Panc1 (cell line): ENCODE results near the gene EYS.

Source experiments
- POLR2AphosphoS5 ChIP-seq: IDR thresholded peaks from 2 replicates; pipeline ENCODE4 v1.6.1; 2012; ENCODE audit warnings: mild to moderate bottlenecking, low read depth, low read length, moderate library complexity
- SIN3A ChIP-seq: IDR thresholded peaks from 2 replicates; pipeline ENCODE4 v1.6.1; 2012; ENCODE audit warnings: low read depth, mild to moderate bottlenecking, low read length, moderate library complexity, borderline replicate concordance; ENCODE audit not compliant: insufficient read depth
- TF ChIP-seq, protein P1 (sequence below): fragments of 450-650 bp; IDR thresholded peaks from 2 replicates; pipeline ENCODE4 v1.5.1; 2017; ENCODE audit warnings: mild to moderate bottlenecking
- TF ChIP-seq, protein P2 (sequence below), 2 experiments: IDR thresholded peaks; 2 replicates each; pipeline ENCODE4 v1.6.1; 2011 to 2012; ENCODE audit warnings: low read depth in 2 of 2, control low read depth in 1 of 2, low read length in 1 of 2, mild to moderate bottlenecking in 1 of 2, moderate library complexity in 1 of 2; ENCODE audit not compliant: insufficient read depth in 1 of 2

DNA sequence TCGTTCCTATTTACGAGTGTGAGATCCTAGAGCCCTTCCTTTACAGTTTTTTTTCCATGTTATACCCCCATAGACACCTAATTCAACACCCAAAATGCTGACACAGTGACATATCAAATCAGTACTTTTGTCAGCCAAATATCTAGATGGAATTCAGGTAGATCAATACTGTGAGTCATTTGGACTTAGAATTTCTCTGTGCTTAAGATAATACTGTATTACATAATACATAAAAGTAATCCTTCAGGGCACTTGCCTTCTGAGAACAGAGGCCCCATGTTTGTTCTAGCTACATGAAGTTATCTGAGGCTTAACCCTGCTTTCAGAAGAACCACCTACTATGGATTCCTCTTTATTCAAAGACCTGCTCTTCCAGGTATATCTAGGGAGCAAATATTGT is 1448.3 kb downstream of the EYS start:
- TF ChIP-seq, protein P1, sequence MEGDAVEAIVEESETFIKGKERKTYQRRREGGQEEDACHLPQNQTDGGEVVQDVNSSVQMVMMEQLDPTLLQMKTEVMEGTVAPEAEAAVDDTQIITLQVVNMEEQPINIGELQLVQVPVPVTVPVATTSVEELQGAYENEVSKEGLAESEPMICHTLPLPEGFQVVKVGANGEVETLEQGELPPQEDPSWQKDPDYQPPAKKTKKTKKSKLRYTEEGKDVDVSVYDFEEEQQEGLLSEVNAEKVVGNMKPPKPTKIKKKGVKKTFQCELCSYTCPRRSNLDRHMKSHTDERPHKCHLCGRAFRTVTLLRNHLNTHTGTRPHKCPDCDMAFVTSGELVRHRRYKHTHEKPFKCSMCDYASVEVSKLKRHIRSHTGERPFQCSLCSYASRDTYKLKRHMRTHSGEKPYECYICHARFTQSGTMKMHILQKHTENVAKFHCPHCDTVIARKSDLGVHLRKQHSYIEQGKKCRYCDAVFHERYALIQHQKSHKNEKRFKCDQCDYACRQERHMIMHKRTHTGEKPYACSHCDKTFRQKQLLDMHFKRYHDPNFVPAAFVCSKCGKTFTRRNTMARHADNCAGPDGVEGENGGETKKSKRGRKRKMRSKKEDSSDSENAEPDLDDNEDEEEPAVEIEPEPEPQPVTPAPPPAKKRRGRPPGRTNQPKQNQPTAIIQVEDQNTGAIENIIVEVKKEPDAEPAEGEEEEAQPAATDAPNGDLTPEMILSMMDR, result no peak
- TF ChIP-seq POLR2AphosphoS5 (no peak), SIN3A (no peak)
- TF ChIP-seq, protein P2, sequence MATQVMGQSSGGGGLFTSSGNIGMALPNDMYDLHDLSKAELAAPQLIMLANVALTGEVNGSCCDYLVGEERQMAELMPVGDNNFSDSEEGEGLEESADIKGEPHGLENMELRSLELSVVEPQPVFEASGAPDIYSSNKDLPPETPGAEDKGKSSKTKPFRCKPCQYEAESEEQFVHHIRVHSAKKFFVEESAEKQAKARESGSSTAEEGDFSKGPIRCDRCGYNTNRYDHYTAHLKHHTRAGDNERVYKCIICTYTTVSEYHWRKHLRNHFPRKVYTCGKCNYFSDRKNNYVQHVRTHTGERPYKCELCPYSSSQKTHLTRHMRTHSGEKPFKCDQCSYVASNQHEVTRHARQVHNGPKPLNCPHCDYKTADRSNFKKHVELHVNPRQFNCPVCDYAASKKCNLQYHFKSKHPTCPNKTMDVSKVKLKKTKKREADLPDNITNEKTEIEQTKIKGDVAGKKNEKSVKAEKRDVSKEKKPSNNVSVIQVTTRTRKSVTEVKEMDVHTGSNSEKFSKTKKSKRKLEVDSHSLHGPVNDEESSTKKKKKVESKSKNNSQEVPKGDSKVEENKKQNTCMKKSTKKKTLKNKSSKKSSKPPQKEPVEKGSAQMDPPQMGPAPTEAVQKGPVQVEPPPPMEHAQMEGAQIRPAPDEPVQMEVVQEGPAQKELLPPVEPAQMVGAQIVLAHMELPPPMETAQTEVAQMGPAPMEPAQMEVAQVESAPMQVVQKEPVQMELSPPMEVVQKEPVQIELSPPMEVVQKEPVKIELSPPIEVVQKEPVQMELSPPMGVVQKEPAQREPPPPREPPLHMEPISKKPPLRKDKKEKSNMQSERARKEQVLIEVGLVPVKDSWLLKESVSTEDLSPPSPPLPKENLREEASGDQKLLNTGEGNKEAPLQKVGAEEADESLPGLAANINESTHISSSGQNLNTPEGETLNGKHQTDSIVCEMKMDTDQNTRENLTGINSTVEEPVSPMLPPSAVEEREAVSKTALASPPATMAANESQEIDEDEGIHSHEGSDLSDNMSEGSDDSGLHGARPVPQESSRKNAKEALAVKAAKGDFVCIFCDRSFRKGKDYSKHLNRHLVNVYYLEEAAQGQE (IDR thresholded peaks at IDR 0.05; ENCODE audit: insufficient read depth in 1 of 2, low read depth in 2 of 2, low read length in 1 of 2), result no peak
